HUES48 (cell line): ENCODE measurements around the gene TBC1D2B.

ENCODE experiments used
- H3K27ac ChIP-seq: one replicate; pipeline ENCODE4 v1.7.0; 2013; ENCODE audit warnings: low read depth, low read length, inconsistent platforms
- H3K27me3 ChIP-seq: 2 replicates; pipeline ENCODE4 v1.6.1; 2013; ENCODE audit warnings: mild to moderate bottlenecking, low read length; ENCODE audit not compliant: control insufficient read depth, insufficient read depth
- H3K36me3 ChIP-seq: 2 replicates; pipeline ENCODE4 v1.6.1; 2013; ENCODE audit warnings: low read length; ENCODE audit not compliant: control insufficient read depth, insufficient read depth
- H3K4me1 ChIP-seq: 2 replicates; pipeline ENCODE4 v1.6.1; 2013; ENCODE audit warnings: mild to moderate bottlenecking, low read length; ENCODE audit not compliant: control insufficient read depth, insufficient read depth
- H3K4me3 ChIP-seq: 2 replicates; pipeline ENCODE4 v1.5.1; 2013; ENCODE audit warnings: mild to moderate bottlenecking, low read depth, low read length
- H3K9ac ChIP-seq: 2 replicates; pipeline ENCODE4 v1.6.1; 2013; ENCODE audit warnings: mild to moderate bottlenecking, low read depth, low read length, moderate library complexity
- H3K9me3 ChIP-seq: 2 replicates; pipeline ENCODE4 v1.6.1; 2013; ENCODE audit warnings: low read length; ENCODE audit not compliant: control insufficient read depth, insufficient read depth

The TBC1D2B gene

DNA sequence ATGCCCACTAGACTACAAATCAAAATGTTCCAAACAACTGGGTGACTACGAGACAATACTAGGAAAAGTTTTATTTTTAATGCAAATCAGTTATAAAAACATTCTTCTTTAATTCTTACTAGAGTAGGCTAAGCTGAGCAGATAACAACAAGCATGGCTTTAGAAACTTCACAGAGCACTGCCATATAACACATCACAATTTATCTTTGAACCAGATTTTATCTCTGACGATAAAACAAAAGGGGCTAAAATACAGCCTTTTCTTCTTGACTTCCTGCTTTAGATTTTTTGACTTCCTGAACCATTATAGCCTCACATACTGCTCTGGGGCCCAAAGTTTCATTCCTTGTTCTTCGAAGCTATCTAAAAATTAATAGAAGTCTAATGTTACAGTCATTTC lies 25.9 kb downstream of the TBC1D2B start:
- Histone ChIP-seq H3K27me3 (no peaks in the 10 kb centered on the region), H3K4me1 (peaks cover 19% of the 10 kb centered on the region), H3K27ac (no peak overlapping the region), H3K4me3 (no peak overlapping the region), H3K36me3 (peaks cover 5% of the 10 kb centered on the region; the same call in 1 of the 2 replicates), H3K9me3 (no peaks in the 10 kb centered on the region), H3K9ac (no peak overlapping the region)

DNA sequence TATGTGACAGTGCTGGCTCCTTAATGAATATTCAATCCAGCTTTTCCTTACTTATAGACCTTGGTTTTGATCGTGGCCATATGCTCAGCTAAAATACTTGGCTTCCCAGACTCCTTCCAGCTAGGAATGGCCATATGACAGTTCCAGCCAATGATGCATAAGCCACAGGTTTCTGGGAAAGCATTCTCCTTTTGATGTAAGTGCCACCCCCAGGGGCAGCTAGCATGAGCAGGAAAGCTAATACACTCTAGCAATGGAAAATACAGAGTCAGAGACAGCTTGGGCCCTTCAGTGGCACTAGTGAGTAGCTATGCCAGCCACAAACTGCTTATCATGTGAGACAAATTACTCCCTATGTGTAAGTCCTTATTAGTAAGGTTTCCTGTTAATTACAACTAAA lies 26.7 kb downstream of the TBC1D2B start:
- no peaks in the 10 kb centered on the region for H3K9me3 ChIP-seq
- H3K27me3 ChIP-seq: no peaks in the 10 kb centered on the region
- H3K9ac ChIP-seq: no peak overlapping the region
- H3K4me1 ChIP-seq: peaks cover 12% of the 10 kb centered on the region; the same call in 1 of the 2 replicates
- no peak overlapping the region for H3K27ac ChIP-seq
- H3K4me3 ChIP-seq: no peak overlapping the region
- H3K36me3 ChIP-seq: peaks cover 5% of the 10 kb centered on the region; the same call in 1 of the 2 replicates

DNA sequence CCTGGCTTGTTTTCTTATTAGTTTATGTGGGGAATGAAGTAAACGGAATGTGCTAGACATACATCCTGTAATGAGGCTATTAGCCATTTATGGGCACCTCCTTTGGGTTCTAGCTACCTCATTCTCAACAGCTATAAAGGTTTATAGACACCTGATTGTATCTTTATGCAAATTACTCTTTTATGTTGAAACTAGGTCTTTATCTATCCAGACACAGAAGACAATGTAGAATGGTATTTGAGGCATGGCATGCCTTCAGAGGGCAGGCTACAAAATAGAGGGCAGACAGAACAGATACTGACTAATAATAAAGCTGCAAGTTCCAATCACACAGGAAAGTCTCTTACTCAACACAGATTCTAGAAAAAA lies 27.1 kb downstream of the TBC1D2B start:
- H3K4me3 ChIP-seq: no peak overlapping the region
- H3K36me3 ChIP-seq: peaks cover 5% of the 10 kb centered on the region; the same call in 1 of the 2 replicates
- no peaks in the 10 kb centered on the region for H3K27me3 ChIP-seq
- H3K4me1 ChIP-seq: peaks cover 12% of the 10 kb centered on the region; the same call in 1 of the 2 replicates
- H3K9me3 ChIP-seq: no peaks in the 10 kb centered on the region
- H3K9ac ChIP-seq: no peak overlapping the region
- H3K27ac ChIP-seq: no peak overlapping the region

DNA sequence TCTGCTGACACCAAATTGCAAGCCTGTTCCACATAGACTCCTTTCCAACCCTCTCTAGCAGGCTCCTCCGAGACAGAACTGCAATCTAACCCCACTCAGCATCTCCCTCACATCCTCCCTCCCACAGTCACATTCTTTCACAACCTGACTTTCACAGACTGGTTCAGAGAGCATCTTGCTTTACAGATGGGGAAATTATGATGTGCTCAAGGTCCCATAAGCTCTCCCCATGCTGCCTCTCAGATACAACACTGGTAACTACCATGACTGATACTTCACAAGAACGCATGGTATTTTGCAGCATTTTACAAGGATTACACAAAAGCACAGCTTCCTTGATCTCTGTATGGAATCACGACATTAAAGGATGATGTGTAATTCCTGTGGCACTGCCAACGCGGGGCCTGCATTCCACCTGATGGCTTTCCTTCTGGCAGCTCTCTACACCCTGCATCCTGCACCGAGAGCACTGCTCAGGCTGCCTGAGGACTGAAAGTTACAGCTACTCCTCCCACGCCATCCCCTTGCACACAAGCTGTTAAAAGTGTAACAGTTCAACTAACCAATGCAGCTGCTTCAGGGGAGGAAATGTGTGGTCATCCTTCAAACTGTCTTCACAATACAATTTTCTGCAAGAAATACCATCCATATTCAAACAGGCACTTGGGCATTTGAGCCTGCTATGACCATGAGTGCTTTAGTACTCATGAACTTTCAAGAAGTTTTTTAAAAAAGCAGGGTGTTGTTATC lies 27.6 kb downstream of the TBC1D2B start:
- Histone ChIP-seq H3K27ac (no peak overlapping the region), H3K36me3 (peaks cover 5% of the 10 kb centered on the region; the same call in 1 of the 2 replicates), H3K4me3 (no peak overlapping the region), H3K4me1 (peaks cover 12% of the 10 kb centered on the region; the same call in 1 of the 2 replicates), H3K9me3 (no peaks in the 10 kb centered on the region), H3K27me3 (no peaks in the 10 kb centered on the region), H3K9ac (no peak overlapping the region)

DNA sequence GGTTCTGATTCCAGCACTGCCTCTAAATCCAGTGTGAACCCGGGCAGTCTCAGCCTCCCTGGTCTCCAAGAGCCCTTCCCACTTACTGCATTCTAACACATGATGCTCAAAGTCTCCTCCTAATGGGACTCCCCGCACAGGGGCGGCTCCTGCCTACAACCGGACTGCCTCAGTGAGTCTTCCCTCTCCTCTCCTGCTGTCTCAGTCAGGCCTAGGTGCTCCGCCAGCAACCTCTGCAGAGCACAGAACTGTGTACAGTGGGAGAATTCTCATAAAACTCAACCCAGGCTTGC lies 28.9 kb downstream of the TBC1D2B start:
- no peak overlapping the region for H3K9ac ChIP-seq
- H3K4me3 ChIP-seq: no peak overlapping the region
- no peaks in the 10 kb centered on the region for H3K9me3 ChIP-seq
- peaks cover 12% of the 10 kb centered on the region; the same call in 1 of the 2 replicates for H3K4me1 ChIP-seq
- H3K36me3 ChIP-seq: peaks cover 13% of the 10 kb centered on the region; the same call in 1 of the 2 replicates
- H3K27ac ChIP-seq: no peak overlapping the region
- no peaks in the 10 kb centered on the region for H3K27me3 ChIP-seq

DNA sequence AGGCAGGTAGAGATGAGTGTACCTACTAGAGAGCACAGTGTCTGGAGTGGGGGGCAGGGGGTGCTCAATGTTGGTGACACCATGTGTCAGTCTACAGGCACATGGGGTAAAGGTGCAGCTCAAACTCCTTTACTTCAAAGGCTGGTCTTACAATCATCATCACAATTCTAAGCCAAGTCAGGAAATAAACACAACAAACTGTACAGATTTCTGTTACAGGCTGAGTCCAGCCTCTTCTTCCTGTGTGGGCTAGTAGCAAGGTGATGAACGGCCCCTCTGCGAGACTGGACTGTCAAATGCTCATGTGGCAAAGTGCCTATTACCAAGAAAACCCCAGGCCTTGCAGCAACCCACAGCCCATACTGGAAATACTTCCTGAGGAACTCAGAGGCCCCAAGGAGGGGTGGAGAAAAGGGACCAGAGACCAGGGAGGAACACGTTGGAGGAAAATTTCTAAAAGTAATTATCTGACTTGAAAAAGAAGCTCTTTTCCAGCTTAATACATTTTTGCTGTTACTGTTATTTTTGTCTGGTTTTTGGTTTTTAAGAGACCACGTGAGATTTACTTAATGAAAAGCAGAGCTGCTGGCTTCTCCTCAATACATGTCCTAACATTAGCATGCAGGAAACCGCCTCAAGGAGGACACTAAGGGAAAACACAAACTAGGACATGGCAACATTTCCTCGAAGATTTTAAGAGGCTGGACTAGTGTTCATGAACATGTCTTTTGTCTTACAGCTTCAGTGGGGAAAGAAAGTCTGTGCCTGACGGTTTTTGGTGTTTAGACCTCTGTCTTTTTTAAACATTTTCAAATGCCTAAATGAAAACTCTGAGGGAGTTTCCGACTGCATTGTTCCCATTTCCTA lies 29.5 kb downstream of the TBC1D2B start:
- Histone ChIP-seq H3K9me3 (no peaks in the 10 kb centered on the region), H3K4me1 (peaks cover 12% of the 10 kb centered on the region; the same call in 1 of the 2 replicates), H3K27me3 (no peaks in the 10 kb centered on the region), H3K9ac (no peak overlapping the region), H3K4me3 (no peak overlapping the region), H3K36me3 (peaks cover 11% of the 10 kb centered on the region; the same call in 1 of the 2 replicates), H3K27ac (no peak overlapping the region)

DNA sequence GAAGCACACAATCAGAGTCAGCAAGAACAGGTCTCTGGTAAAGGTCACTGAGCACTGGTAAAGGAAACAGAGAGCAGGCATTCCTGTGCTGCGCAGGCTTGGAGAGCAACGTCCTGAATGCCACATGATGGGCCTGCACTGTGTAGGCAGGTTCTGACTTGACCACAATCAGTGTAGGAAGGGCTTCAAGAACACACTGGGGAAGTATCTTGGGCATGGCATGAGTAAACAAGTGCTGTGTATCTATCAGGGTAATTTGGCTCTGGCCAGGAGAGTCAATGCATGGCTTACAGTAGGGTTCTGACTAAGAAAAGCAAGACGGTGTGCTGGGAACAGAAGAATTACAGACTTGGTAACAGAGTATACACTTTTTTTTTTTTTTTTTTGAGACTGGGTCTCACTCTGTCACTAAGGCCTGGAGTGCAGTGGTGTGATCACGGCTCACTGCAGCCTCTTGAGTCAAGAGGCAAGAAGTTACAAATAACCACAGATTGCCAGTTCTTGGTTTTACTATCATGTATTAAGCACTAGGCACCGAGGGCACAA lies 30.6 kb downstream of the TBC1D2B start:
- peaks cover 8% of the 10 kb centered on the region; the same call in 1 of the 2 replicates for H3K36me3 ChIP-seq
- peaks cover 12% of the 10 kb centered on the region; the same call in 1 of the 2 replicates for H3K4me1 ChIP-seq
- no peak overlapping the region for H3K4me3 ChIP-seq
- H3K27me3 ChIP-seq: no peaks in the 10 kb centered on the region
- H3K27ac ChIP-seq: no peak overlapping the region
- H3K9me3 ChIP-seq: no peaks in the 10 kb centered on the region
- H3K9ac ChIP-seq: no peak overlapping the region

DNA sequence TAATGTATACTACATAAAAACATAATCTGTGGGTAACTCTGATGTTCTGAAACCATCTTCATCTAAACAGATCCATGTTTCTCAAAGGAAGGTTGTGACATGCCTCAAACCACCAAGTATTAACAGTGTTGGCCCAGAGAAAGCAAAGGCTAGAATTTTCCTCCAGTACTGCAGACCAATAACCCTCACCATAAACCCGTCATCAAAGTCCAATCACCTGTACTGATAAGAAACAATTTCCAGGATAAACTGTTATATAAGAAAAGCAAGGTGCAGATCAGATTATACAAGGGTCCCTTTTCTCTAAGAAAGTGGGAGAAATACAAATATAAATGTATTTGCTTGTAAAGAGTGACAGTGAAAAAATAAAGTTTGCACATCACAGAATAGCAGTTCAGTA lies 32.3 kb downstream of the TBC1D2B start:
- Histone ChIP-seq H3K9ac (no peak overlapping the region), H3K27ac (no peak overlapping the region), H3K4me3 (no peak overlapping the region)

DNA sequence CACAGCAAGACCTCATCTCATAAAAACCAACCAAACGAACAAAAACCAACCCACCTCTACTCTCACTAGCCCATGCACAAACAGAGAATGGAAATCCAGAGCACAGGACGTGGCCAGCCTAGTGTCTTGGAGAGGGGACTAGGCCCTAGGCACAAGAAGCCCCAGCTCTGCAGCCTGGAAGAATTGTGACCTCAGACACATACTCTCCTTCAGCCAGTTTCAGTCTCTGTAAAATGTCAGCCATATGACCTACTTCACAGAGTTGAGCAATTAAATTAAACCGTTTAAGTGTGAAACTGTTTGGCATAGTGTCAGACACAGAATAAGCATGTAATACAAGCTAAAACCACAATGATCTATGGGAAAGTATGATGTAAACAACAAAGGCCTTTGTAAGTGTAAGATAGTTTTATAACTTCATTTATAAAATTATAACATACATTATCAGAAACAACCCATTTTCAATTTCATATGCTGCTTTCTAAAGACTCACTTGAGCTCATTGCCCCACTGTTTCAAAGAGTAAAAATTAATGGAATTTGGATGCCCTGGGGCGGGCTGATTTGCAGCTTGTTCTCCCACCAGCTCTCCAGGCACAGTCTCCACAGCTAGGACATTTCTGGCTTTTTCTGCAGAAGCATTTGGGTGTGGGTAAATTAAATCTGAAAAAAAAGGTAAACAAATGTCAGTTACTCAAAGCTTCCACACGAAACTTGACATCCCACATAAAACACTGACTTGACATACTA lies 32.9 kb downstream of the TBC1D2B start:
- Histone ChIP-seq H3K4me3 (no peak overlapping the region), H3K9ac (no peak overlapping the region), H3K27me3 (no peaks in the 10 kb centered on the region), H3K9me3 (no peaks in the 10 kb centered on the region), H3K4me1 (no peaks in the 10 kb centered on the region), H3K36me3 (peaks cover 8% of the 10 kb centered on the region; the same call in 1 of the 2 replicates), H3K27ac (no peak overlapping the region)

More for the DNA sequence above, 32.3 kb downstream of the TBC1D2B start:
- peaks cover 4% of the 10 kb centered on the region; the same call in 1 of the 2 replicates for H3K4me1 ChIP-seq
- no peaks in the 10 kb centered on the region for H3K9me3 ChIP-seq
- H3K36me3 ChIP-seq: peaks cover 8% of the 10 kb centered on the region; the same call in 1 of the 2 replicates
- H3K27me3 ChIP-seq: no peaks in the 10 kb centered on the region

DNA sequence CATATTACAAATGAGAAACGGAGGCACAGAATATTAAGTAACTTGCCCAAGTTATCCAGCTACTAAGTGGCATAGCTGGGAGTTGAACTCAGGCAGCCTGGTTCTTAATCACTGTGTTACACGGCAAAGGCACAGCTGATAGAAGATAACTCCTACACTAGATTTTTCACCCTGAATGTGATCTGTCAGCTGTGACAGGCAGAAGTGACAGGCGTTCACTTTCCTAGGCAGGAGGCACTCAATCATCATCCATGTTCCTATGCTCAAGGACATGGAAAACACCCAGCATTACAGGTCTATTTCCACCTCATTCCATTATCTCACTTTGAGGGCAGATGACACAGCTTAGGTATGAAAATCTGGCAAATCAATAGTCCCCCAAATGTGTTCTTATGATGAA lies 35.6 kb downstream of the TBC1D2B start:
- Histone ChIP-seq H3K4me3 (no peak overlapping the region), H3K36me3 (peaks cover 8% of the 10 kb centered on the region; the same call in 1 of the 2 replicates), H3K4me1 (no peaks in the 10 kb centered on the region), H3K27me3 (no peaks in the 10 kb centered on the region), H3K9ac (no peak overlapping the region), H3K27ac (no peak overlapping the region), H3K9me3 (no peaks in the 10 kb centered on the region)
